Testis (tissue), 2 donors: Measurements from ENCODE around the gene COASY.

ENCODE experiments used
- CTCF ChIP-seq, 3 experiments: fragments of 450-650 bp in 2 of 3; fragments of 200-600 bp in 1 of 3; sonication (generic) in 1 of 3; IDR thresholded peaks; one replicate each; pipeline ENCODE4 v1.5.1; 2016 to 2019; ENCODE audit warnings: antibody characterized with exemption in 3 of 3, mild to moderate bottlenecking in 2 of 3, moderate library complexity in 1 of 3
- POLR2A ChIP-seq: fragments of 450-650 bp; IDR thresholded peaks from one replicate; pipeline ENCODE4 v1.6.1; 2017; ENCODE audit warnings: antibody characterized with exemption, mild to moderate bottlenecking, moderate library complexity

DNA sequence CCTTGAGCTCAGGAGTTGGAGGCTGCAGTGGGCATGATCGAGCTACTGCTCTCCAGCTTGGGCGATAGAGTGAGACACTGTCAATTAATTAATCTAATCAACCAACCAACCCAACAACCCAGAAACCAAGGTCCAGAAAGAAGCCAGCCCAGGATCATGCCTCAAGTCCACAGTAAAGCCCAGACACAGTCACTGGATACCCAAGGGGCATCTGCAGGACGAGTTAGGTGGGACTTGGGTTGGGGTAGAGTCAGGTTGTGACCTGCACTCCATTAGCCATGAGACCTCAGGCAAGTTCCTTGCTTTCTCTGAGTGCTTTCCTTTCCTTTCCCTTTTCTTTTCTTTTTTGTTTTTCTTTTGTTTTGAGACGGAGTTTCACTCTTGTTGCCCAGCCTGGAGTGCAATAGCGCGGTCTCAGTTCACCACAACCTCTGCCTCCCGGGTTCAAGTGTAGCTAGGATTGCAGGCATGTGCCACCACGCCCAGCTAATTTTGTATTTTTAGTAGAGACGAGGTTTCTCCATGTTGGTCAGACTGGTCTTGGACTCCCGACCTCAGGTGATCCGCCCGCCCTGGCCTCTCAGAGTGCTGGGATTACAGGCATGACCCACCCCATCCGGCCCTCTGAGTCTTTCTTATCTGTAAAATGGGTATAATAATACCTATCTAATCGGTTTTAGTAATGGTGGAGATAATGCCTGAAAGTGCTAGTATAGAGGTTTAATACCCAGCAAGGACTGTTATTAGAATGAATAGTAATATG lies 12.8 kb upstream of the COASY start:
- TF ChIP-seq CTCF (IDR thresholded peaks at IDR 0.05) (no peak), POLR2A (no peak)
